H1 (cell line): ENCODE results near the gene CATSPERD. TPM values are rescaled to one million over a fixed set of nuclear protein-coding genes. Genes with fewer than 3 reads are reported as not detected.

Experiments used
- CTCF ChIA-PET: fragments of 300-600 bp; sonication (Branson Sonifier 250); formaldehyde crosslinking; loops from one replicate; lab custom pipeline; 2021; ENCODE audit not compliant: partially characterized antibody; lab: Charles Lee
- POLR2A ChIA-PET: fragments of 300-600 bp; sonication (Branson Sonifier 250); formaldehyde crosslinking; loops from one replicate; lab custom pipeline; 2021; ENCODE audit warnings: inconsistent platforms; ENCODE audit not compliant: partially characterized antibody; lab: Charles Lee
- DNase-seq, 2 experiments: peaks; one replicate each; pipeline versions ENCODE4 v3.0.0 to v3.0.0-alpha.2; 2010 to 2022; ENCODE audit warnings: low spot score in 2 of 2, low read depth in 1 of 2, mixed read lengths in 1 of 2
- FAIRE-seq: peaks from 2 replicates; lab custom pipeline; 2011; peaks lifted over from hg19 to GRCh38; lab: Jason Lieb, UNC
- H2AFZ ChIP-seq: 2 replicates; pipeline ENCODE4 v1.8.1; 2012; ENCODE audit warnings: low read length, inconsistent platforms
- H2AK5ac ChIP-seq: 2 replicates; pipeline ENCODE4 v1.6.1; 2013; ENCODE audit warnings: low read depth, low read length
- H2BK120ac ChIP-seq: replicated peaks from 2 replicates; pipeline ENCODE3; 2013; ENCODE audit warnings: low read depth, low read length, inconsistent platforms
- H2BK12ac ChIP-seq: 2 replicates; pipeline ENCODE4 v1.6.1; 2013; ENCODE audit warnings: low read depth, low read length
- H2BK15ac ChIP-seq: 2 replicates; pipeline ENCODE4 v1.6.1; 2013; ENCODE audit warnings: low read length
- H2BK20ac ChIP-seq: 2 replicates; pipeline ENCODE4 v1.6.1; 2013; ENCODE audit warnings: low read length
- H2BK5ac ChIP-seq: 2 replicates; pipeline ENCODE4 v1.6.1; 2013; ENCODE audit warnings: low read depth, low read length
- H3K14ac ChIP-seq: 2 replicates; pipeline ENCODE4 v1.6.1; 2013; ENCODE audit warnings: inconsistent platforms; ENCODE audit not compliant: insufficient read length
- H3K18ac ChIP-seq: 2 replicates; pipeline ENCODE4 v1.6.1; 2013; ENCODE audit warnings: low read length; ENCODE audit errors: extremely low read depth
- H3K23ac ChIP-seq: 2 replicates; pipeline ENCODE4 v1.6.1; 2013; ENCODE audit warnings: inconsistent platforms; ENCODE audit not compliant: insufficient read length
- H3K23me2 ChIP-seq: 2 replicates; pipeline ENCODE4 v1.6.1; 2013; ENCODE audit warnings: low read depth, low read length
- H3K27ac ChIP-seq: 2 replicates; pipeline ENCODE4 v1.6.1; 2011; ENCODE audit warnings: low read depth, low read length, inconsistent platforms
- H3K27me3 ChIP-seq, 4 experiments: replicated peaks in 1 of 4; 1 replicate in 1 of 4; 2 replicates in 3 of 4; pipeline versions ENCODE4 v1.6.1 to v1.8.1; 2011 to 2013; ENCODE audit warnings: low read length in 3 of 4, mild to moderate bottlenecking in 3 of 4, inconsistent platforms in 2 of 4, mixed read lengths in 2 of 4, moderate library complexity in 1 of 4; ENCODE audit not compliant: control insufficient read depth in 3 of 4, insufficient read depth in 3 of 4; ENCODE audit errors: extremely low read depth in 1 of 4
- H3K36me3 ChIP-seq, 4 experiments: 2 replicates each; pipeline versions ENCODE4 v1.6.1 to v1.8.1; 2011 to 2013; ENCODE audit warnings: mild to moderate bottlenecking in 4 of 4, low read length in 3 of 4, moderate library complexity in 2 of 4, control low read depth in 1 of 4, inconsistent platforms in 1 of 4; ENCODE audit not compliant: insufficient read depth in 4 of 4, control insufficient read depth in 2 of 4
- H3K4ac ChIP-seq: replicated peaks from 2 replicates; pipeline ENCODE3; 2013; ENCODE audit warnings: low read length, low read depth, mixed read lengths, inconsistent platforms; ENCODE audit not compliant: insufficient read length
- H3K4me1 ChIP-seq, 4 experiments: replicated peaks in 1 of 4; 1 replicate in 1 of 4; 2 replicates in 3 of 4; pipeline versions ENCODE4 v1.6.1 to v1.8.1; 2011 to 2013; ENCODE audit warnings: low read length in 3 of 4, inconsistent platforms in 2 of 4, mixed read lengths in 1 of 4; ENCODE audit not compliant: insufficient read depth in 4 of 4, control insufficient read depth in 3 of 4
- H3K4me2 ChIP-seq, 2 experiments: 2 replicates each; pipeline versions ENCODE4 v1.6.1 to v1.8.1; 2011 to 2013; ENCODE audit warnings: low read depth in 2 of 2, low read length in 2 of 2, control low read depth in 1 of 2, inconsistent platforms in 1 of 2, mild to moderate bottlenecking in 1 of 2; ENCODE audit not compliant: insufficient read depth in 1 of 2
- H3K4me3 ChIP-seq, 4 experiments: fragments of 200-600, 300-600 bp in 1 of 4; sonication (generic), shearing (Covaris generic), sonication (Bioruptor Twin) in 1 of 4; 2 replicates each; pipeline versions ENCODE4 v1.5.1 to v1.8.1; 2011 to 2016; ENCODE audit warnings: low read length in 4 of 4, low read depth in 3 of 4, control low read depth in 2 of 4, inconsistent platforms in 2 of 4, mild to moderate bottlenecking in 2 of 4, mixed read lengths in 1 of 4, moderate library complexity in 1 of 4; ENCODE audit not compliant: insufficient read depth in 2 of 4; ENCODE audit errors: extremely low read depth in 1 of 4
- H3K56ac ChIP-seq: replicated peaks from 2 replicates; pipeline ENCODE3; 2013; ENCODE audit warnings: low read depth, mild to moderate bottlenecking, mixed read lengths, low read length, inconsistent platforms; ENCODE audit not compliant: insufficient read length
- H3K79me1 ChIP-seq: 2 replicates; pipeline ENCODE4 v1.6.1; 2013; ENCODE audit warnings: low read depth, low read length, control low read depth
- H3K79me2 ChIP-seq, 2 experiments: 2 replicates each; pipeline versions ENCODE4 v1.6.1 to v1.8.1; 2012 to 2013; ENCODE audit warnings: low read length in 2 of 2, mild to moderate bottlenecking in 2 of 2, inconsistent platforms in 1 of 2; ENCODE audit not compliant: insufficient read depth in 2 of 2, control insufficient read depth in 1 of 2
- H3K9ac ChIP-seq, 4 experiments: replicated peaks in 1 of 4; 1 replicate in 1 of 4; 2 replicates in 3 of 4; pipeline versions ENCODE4 v1.6.1 to v1.8.1; 2011 to 2013; ENCODE audit warnings: low read depth in 3 of 4, low read length in 3 of 4, control low read depth in 2 of 4, mild to moderate bottlenecking in 2 of 4, moderate library complexity in 2 of 4, inconsistent platforms in 1 of 4; ENCODE audit errors: extremely low read depth in 1 of 4
- H3K9me3 ChIP-seq, 2 experiments: 2 replicates each; pipeline versions ENCODE4 v1.6.1 to v1.8.1; 2012 to 2013; ENCODE audit warnings: mild to moderate bottlenecking in 2 of 2, moderate library complexity in 2 of 2, control low read depth in 1 of 2, inconsistent platforms in 1 of 2, low read depth in 1 of 2, low read length in 1 of 2, mixed read lengths in 1 of 2; ENCODE audit not compliant: insufficient read depth in 2 of 2
- H4K20me1 ChIP-seq, 2 experiments: replicated peaks in 1 of 2; 2 replicates each; pipeline versions ENCODE3 to v1.8.1; 2011 to 2013; ENCODE audit warnings: inconsistent platforms in 2 of 2, low read length in 2 of 2, mild to moderate bottlenecking in 1 of 2; ENCODE audit not compliant: insufficient read depth in 2 of 2, control insufficient read depth in 1 of 2
- H4K5ac ChIP-seq: 2 replicates; pipeline ENCODE4 v1.6.1; 2013; ENCODE audit warnings: low read length, low read depth, mixed read lengths, inconsistent platforms; ENCODE audit not compliant: insufficient read length
- H4K8ac ChIP-seq: 2 replicates; pipeline ENCODE4 v1.8.0; 2013; ENCODE audit warnings: mild to moderate bottlenecking, moderate library complexity, low read length, inconsistent platforms; ENCODE audit not compliant: insufficient read depth; ENCODE audit errors: extremely low read depth
- H4K91ac ChIP-seq: replicated peaks from 2 replicates; pipeline ENCODE3; 2013; ENCODE audit warnings: low read length, mixed read lengths, inconsistent platforms; ENCODE audit not compliant: insufficient read length
- CBX5 ChIP-seq: fragments of 300-800, 300-1000 bp; sonication (generic); IDR thresholded peaks from 2 replicates; pipeline ENCODE4 v1.7.1; 2016; ENCODE audit warnings: antibody characterized with exemption, low read length, low read depth
- JUND ChIP-seq: IDR thresholded peaks from 2 replicates; pipeline ENCODE4 v1.6.1; 2011; ENCODE audit warnings: mild to moderate bottlenecking, improper control_type of control experiment, low read length
- POLR2AphosphoS5 ChIP-seq: IDR thresholded peaks from 2 replicates; pipeline ENCODE4 v1.6.1; 2011; ENCODE audit warnings: low read depth, low read length
- SIN3A ChIP-seq, 2 experiments: IDR thresholded peaks in 1 of 2; conservative IDR thresholded peaks in 1 of 2; 2 replicates each; pipeline ENCODE4 v1.6.1; 2011 to 2012; ENCODE audit warnings: low read length in 2 of 2, improper control_type of control experiment in 1 of 2, low read depth in 1 of 2, mild to moderate bottlenecking in 1 of 2
- WGBS, 2 experiments: shearing (Covaris generic) in 1 of 2; methylation state at CpG; one replicate each; pipeline versions ENCODE4 v1.1.6 to v1.1.7; 2013 to 2015; ENCODE audit warnings: low lambda C conversion rate in 2 of 2, mixed read lengths in 2 of 2, inconsistent platforms in 1 of 2, low coverage in 1 of 2, missing lambda C conversion rate in 1 of 2; ENCODE audit not compliant: insufficient replicate concordance in 2 of 2, insufficient coverage in 1 of 2, insufficient read length in 1 of 2; ENCODE audit errors: extremely low coverage in 1 of 2, missing lambda C conversion rate in 1 of 2; 5-methylcytosine and 5-hydroxymethylcytosine counted together
- polyA plus RNA-seq, 7 experiments: library from polyadenylated mRNA; depleted of rRNA in 3 of 7; stranded (reverse) in 5 of 7; unstranded in 2 of 7; fragments of >200 nt in 5 of 7; fragments of 200-250 nt in 2 of 7; gene quantifications; 1 replicate in 5 of 7; 2 replicates in 1 of 7; 4 replicates in 1 of 7; pipeline versions ENCODE4 v1.2.1 to v1.2.3, GENCODE V29; 2011 to 2013; ENCODE audit warnings: missing spikeins in 2 of 7, mixed read lengths in 2 of 7
- total RNA-seq: library from RNA; stranded (reverse); fragmentation: NEBNext Ultra II Directional; extraction: Animal tissue kit (Norgen Biotek cat#: 25700); gene quantifications from 2 replicates; pipeline ENCODE4 v1.2.1, GENCODE V29; 2021

The CATSPERD gene
- total and polyA plus RNA-seq, 2 of the 8 experiments (the other 6 are each of a cell fraction or from before 2014, with no cell fraction given), result 0.12 TPM; not detected in 1

DNA sequence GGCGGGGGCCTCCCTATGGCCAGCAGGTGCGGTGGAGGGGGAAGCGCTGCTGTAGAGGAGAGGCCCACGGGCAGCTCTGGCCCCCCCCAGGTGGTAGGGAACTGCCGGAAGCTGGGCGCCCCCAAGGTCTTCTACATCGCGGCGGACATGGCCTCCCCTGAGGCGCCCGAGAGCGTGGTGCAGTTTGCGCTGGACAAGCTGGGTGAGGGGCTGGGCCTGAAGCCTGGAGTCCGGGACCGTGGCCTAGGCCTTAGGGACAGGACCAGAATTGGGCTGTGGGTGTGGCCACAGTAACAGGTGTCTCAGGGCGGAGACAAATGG, 34.2 kb upstream of the CATSPERD start:
- 29% methylated on average over 16 of the region's 16 CpGs; no CpG with 5 or more reads in 1 of the 2 experiments for WGBS, 2 experiments
- Histone ChIP-seq H4K20me1 (peaks cover 6 to 14% of the 10 kb centered on the region in 2 experiments), H3K79me1 (no peaks in the 10 kb centered on the region), H2BK12ac (no peak overlapping the region), H3K27me3 (no peaks in the 10 kb centered on the region), H3K4me2 (peak overlapping the region; percentile 36 to 75), H3K56ac (no peak overlapping the region), H3K4ac (no peak overlapping the region), H3K23ac (no peak overlapping the region), H3K27ac (no peak overlapping the region), H2BK5ac (no peak overlapping the region), H3K14ac (no peak overlapping the region), H3K36me3 (peaks cover 0 to 4% (median 2%) of the 10 kb centered on the region in 4 experiments; a peak in 3 of 8 replicates), H3K4me3 (peak overlapping the region in 3 of 4 experiments; percentile 3 to 71 (median 49); a peak in 5 of 8 replicates), H4K8ac (no peak overlapping the region; the same call in 1 of the 2 replicates), H3K79me2 (peaks cover 10 to 12% of the 10 kb centered on the region in 2 experiments), H3K18ac (no peak overlapping the region), H3K23me2 (peaks cover 9% of the 10 kb centered on the region; the same call in 1 of the 2 replicates), H3K4me1 (peaks cover 0 to 8% (median 2%) of the 10 kb centered on the region in 4 experiments; a peak in 4 of 7 replicates), H2BK120ac (no peak overlapping the region), H2BK15ac (no peak overlapping the region), H2AK5ac (no peak overlapping the region), H3K9me3 (no peaks in the 10 kb centered on the region), H4K5ac (no peak overlapping the region), H4K91ac (no peak overlapping the region), H2AFZ (no peak overlapping the region), H2BK20ac (no peak overlapping the region), H3K9ac (no peak overlapping the region)
- TF ChIP-seq SIN3A (conservative IDR thresholded peaks at IDR 0.05 in 1 of 2, IDR thresholded peaks at IDR 0.05 in 1 of 2; ENCODE audit: low read depth in 1 of 2, low read length in 2 of 2) (0 out of 4 replicates have a peak, but pooled peaks of 1 of the 2 experiments have one; percentile 18), JUND (no peak), CBX5 (no peak), POLR2AphosphoS5 (no peak; the same call in 1 of the 2 replicates)
- ChIA-PET POLR2A (interaction anchor here (1.2 to 15.6 kb wide), 6 partner anchors 9 to 142 kb away, joined by 3 to 620 read pairs (median 8); partner anchors contain the start of genes CATSPERD and LONP1), CTCF (interaction anchor here (1.2 to 4.9 kb wide), 6 partner anchors 10 to 125 kb away, joined by 3 to 26 read pairs (median 6); no protein-coding TSS in a partner anchor)
- DNase-seq (no peak), FAIRE-seq (no peak)
